ENCODE measurements around the gene LAMTOR2.
A peak's percentile ranks its signal among the peaks of the same experiment; 100 is the strongest.

LAMTOR2 gene

GRCh38 chr1:156076609-156077429 is 22.2 kb downstream of the LAMTOR2 start:
- no peak for DNase-seq

DNA sequence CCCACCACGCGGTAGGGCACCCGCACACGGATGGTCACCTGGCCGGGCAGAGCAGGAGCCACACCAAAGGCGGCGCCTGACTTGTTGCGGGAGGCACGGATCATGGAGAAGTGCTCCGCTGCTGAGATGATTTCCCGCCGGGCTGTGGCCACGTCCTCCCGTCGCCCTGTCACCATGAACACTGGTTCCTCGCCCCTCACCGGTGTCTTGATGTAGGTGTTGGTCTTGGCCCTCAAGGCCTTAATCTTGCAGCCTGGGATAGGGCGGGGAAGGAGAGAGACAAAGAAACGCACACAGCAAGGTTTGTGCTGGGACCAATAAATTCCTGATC is 22.8 kb downstream of the LAMTOR2 start:
- no peak for DNase-seq

- DNase-seq = no peak
Observed at GRCh38 chr1:156078728-156079127, 24.1 kb downstream of the LAMTOR2 start.

DNA sequence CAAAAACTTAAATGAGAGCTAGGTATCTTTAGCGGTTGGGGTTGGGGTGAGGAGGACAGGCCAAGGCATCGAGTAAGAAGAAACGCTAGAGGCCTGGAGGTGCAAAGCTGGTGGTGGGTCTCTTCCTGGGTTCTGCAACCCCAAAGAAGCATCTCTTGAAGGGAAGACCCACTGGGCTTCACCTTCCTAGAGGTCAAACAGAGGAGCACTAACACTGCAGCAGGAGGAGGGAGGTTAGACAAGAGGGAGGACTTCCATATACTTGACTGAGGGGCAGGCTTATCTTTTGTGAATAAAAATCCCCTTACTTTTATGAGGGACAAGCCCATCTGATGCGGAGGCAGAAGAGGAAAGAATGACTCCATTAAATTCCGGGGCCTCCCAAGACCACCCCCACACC is 25.2 kb downstream of the LAMTOR2 start:
- no peak for DNase-seq

- no peak for DNase-seq
Observed at GRCh38 chr1:156080241-156080862, 25.8 kb downstream of the LAMTOR2 start.

DNA sequence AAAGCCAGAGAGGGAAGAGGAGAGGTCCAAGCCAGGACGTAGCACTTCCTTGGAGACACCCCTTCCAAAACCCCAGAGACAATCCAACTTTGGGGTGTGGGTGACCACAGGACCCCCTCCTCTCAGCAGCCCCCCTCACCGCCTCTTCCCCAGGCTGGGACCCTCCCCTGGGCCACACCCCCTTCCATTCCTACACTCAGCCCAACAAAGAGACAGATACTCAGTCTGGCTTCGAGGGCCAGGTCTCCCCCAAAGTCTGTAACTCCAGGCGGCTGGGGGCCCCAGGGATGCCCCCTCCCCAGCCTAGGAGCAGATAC is 26.2 kb downstream of the LAMTOR2 start:
- no peak for DNase-seq

DNA sequence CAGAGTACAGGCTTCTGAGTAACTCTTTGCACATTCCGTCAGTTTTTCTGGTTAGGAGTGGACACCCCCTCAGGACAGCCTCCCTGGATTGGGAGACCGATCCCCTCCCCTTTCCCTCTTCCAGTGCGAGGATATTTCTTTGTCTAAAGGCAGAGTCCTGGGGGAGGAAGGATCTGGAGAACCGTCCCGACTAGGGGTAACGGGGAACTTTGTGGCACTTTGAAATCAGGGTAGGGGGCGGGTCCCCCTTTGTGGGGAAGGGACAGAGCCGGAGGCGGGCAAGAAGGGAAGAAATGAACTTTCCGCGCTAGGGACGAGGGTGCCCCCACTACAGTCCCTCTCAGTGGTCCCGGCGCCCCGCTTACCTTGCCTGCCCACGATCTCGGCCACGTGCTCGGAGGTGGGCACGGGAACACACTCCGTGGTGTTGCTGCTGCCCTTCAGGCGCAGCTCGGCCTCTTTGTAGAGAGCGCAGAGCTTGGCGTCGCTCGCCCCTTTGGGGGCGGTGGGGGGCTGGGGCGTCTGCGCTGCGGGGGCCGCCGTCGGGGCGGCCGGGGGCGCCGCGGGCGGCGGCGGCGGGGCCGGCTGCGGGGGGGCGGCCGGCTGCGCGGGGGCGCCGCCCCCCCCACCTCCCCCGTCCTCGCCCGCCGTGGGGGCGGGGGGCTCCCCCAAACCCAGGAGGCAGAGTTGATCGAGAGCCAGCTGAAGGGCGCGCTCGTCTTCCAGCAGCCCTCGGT is 26.8 kb downstream of the LAMTOR2 start:
- DNase-seq = peak; percentile 32

DNA sequence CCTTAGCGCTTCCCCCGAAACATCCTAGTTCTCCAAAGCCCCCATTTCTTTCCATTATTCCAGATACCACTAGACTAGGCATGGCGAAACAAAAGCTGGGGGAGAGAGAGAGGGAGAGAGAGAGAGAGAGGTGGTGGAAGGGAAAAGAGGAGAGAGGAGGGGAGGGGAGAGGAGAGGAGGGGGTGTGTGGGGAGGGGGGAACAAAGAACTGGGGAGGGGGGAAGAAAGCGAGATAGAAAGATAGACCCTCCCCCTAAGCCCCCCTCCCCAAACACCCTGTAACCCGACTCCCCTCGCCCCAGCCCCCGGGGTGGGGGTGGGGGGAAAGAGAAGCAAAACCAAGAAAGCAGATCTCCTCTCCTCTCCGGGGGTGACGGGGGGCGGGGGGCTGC is 27.3 kb downstream of the LAMTOR2 start:
- peak; percentile 58 for DNase-seq

DNA sequence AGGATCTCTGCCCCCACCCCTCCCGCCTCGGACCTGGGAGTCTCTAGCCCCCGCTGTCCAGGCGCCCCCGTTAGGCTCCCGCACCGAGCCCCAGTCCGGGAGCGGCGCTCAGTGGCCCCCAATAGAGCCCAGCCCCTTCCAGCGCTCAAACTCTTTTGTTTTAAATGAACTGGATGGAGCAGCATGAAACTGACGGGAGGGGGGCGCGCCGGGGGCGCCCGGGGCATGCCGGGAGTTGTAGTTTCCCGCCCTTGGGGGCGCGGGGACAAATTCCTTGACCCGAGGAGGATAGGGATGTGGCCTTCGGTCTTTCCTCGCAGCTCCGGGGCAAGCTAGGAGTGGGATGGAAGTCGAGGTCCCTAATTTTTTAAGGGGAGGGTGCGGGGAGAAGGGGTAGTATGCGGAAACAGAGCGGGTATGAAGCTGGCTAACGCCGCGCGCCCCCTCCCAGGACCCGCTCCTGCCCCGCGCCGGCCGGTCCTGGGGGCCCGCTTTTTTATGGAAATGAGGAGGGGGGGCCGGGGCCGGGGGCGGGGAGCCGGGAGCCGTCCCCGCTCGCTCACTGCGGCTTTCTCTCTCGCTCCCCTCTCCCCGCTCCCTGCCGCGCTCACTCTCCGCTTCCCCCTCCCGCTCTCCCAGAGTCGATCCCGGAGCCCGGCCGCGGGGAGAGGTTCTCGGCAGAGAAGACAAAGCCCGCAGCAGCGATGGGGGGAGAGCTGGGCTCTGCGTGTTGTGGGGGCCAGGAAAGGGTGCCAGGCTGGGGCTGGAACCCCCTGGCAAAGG is 27.9 kb downstream of the LAMTOR2 start, which contains the start of gene MEX3A:
TSS of gene MEX3A (minus strand) at position 157 of the 783 bp plus-strand sequence. CDS start 467 bp downstream, outside the sequence.
- DNase-seq = peak; percentile 89

DNA sequence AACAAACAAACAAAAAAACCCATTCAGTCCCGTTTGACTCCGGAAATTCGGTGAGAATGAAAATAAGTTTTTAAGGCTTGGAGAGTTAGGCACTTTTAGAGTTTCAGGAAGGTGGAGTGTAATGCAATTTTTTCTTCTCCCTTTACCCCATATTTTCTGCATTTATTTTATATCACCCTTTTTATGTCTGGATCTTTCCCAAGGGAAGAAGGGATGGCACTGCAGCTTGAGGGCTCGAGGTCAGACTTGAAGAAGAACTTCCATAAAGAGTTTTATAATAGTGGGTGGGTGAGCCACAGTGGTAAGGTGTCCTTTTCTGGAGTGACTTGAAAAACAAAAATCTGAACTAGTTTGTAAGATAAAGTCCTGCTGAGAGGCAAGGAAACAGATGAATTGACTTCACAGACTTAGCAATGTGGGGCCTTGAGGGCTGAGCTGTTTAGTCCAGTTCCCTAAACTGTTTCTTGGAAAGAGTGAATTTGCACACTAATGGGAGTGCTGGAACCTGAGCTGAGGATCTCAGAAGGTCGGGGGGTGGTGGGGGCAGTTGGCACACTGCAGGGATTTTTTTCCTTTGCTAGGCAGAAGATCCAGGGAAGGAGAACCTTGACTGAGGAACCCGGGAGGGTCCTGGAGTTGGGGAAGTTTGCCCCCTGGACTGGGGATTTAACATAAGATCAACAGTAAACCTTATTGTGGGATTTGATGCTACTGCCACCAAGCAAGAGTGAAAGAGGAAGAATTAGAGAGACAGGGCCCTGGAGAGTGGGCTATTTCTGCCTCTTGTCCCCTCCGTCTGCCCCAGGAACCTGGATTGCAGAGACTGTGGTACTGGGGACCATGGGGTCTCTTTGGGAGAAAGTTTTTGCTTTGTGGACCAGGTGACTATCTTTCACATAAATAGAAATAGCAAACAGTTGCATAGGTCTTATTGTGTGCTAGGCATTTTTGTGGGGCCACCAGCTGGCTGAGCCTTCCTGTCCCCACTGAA is 29.5 kb downstream of the LAMTOR2 start:
- DNase-seq = no peak

GRCh38 chr1:156086256-156086662 is 31.7 kb downstream of the LAMTOR2 start:
- DNase-seq = no peak

DNA sequence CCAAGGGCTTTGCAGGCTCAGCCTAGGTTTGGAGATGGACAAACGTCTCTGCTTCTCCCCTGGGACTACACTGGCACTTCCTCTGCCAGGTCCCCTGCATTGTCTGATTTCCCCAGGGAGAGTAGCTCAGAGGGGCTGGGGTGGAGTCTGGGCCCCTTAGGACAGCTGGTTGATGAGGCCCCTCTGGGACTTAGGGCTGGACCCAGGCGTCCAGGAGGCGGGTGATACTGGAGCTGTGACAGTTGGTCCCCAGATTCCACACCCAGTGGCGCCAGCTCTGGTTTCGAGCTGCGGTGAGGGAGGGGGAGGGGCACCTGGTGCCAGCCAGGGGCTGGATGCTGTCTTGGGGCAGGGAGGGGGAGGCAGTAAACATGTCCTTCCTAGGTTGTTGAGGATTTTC is 35.1 kb downstream of the LAMTOR2 start:
- DNase-seq = peak; percentile 27

DNA sequence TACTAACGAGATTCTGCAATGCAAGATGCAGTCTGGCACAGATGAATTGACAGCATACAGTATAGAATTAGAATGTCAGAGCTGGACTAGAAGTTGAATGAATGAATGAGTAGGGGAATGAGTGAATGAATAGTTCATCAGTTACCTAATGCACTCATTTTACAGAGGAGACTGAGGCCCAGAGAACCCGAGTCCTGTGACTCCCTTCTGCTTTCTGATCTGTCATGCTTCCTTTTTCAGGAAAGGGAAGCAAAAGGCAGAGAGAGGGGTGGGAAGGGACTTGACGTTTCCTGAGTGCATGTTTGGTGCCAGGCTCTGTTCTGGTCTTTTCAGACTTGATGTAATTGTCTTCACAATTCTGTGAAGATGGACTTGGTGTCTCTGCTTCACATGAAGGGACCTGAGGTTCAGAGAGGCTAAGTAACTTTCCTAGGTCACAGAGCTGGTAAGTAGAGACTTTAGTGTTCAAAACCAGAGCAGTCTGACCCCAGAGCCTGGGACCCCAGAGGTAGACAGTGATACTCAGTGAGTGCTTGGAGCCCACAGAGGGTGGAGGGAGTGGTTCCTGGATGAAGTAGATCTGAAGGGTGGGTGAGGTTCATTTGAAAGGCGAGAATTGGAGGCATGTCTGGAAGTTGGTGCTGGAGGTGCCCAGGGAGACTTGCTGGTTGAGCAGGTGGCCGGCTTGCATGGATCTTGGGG is 35.7 kb downstream of the LAMTOR2 start:
- no peak for DNase-seq

GRCh38 chr1:156090840-156091188 is 36.2 kb downstream of the LAMTOR2 start:
- peak; percentile 82 for DNase-seq

DNA sequence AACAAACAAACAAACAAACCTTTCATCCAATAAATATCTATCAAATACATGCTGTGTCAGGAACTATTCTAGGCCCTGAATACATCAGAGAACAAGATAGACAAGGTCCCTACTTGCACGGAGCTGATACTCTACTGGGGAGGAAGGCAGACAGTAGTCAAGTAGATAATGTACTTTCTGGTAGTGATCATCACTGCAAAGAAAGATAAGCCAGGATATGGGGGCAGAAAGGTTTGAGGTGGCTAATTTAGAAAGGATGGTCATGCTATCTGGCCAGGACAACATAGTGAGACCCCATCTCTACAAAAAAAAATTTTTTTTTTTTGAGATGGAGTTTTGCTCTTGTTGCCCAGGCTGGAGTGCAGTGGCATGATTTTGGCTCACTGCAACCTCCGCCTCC is 37.0 kb downstream of the LAMTOR2 start:
- no peak for DNase-seq

DNA sequence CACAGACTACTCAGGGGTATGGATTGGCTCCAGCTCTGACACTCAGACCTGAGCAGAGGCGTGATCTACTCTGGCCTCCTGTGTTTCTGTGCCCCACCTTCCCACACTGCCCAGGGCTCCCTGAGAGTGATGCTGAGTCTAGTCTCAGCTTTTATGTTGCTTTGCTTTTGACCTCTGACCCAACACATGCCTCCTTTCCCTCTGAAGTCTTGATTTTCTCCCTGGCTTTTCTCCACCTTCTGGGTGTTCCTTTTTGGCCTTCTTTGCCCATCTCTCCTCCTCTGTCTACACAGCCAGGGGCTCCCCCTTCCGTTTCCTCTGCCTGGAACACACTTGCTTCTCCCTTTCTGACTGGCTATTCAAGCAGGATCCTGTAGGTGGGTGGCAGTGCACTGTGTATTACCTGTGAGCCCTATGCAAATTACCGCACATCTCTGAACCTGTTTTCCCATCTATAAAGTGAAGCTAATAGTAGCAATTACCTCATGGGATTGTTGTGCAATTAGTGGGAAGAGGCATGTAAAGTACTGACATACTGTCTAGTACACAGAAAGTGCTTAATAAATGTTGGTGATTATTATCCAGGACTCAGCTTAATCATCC is 41.4 kb downstream of the LAMTOR2 start:
- peak; percentile 78 for DNase-seq

DNA sequence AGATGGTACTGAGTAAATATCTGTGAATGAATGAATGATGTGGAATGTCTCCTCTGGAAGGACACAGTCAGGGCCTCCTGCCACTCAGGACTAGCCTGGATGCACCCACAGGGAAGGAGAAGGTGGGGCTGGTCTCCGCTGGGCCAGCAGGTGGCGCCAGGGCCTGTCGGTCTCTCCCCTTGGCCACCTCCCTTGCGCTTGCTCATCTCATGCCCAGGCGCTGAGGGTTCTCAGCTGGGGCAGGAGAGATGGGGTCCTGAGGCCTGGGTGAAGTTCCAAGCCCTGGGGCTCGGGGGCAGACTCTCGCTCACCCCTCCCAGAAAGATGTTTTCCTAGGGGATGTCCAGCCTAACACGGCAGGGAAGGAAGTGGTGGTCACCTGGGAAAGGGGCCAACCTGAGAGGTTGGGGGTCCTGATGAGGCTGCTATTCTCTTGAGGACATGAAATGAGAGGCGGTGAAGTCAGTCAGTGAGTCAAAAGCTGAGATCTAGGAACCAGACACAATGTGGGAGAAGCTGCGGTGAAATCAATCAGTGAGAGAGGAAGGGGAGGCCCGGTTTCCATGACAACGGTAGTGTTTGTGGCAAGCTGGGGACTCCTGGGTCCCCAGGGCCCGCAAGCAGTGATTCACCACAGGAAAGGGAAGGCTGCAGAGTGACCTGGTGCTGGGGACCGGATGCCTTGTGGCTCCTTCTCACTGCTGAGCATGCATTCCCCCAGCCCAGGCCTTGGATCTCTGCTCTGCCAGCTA is 42.2 kb downstream of the LAMTOR2 start:
- peak; percentile 73 for DNase-seq

DNA sequence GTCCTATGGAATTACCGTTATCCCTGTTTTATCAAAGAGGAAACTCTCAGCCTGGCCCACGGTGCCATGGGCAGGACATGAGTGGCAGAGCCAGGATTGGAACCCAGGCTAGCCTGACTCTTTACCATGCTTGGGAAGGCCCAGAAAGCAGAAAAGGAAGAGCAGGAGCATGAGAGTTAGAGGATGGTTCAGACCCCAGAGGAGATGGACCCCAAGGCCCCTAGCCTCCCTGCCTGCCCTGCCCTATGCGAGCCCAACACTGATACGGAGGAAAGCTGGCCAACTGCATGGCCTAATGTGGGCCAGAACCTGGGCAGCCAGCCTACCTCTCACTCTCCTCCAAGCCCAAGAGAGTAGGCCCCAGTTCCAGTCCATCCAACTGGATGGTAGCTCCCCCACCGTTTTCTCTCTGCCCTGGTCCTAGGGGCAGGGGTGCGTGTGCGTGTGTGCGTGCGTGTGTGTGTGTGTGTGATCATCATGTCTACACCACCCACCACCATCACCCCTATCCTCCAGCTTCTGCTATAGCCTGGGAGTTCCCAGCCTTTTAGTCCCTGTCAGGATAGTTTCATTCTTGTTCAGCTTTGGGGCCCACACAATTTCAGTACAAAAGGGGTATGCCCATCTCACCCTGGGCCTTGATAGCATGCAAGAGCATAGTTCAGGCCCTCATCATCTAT is 43.1 kb downstream of the LAMTOR2 start:
- no peak for DNase-seq

GRCh38 chr1:156098784-156099183 is 44.2 kb downstream of the LAMTOR2 start:
- no peak for DNase-seq

DNA sequence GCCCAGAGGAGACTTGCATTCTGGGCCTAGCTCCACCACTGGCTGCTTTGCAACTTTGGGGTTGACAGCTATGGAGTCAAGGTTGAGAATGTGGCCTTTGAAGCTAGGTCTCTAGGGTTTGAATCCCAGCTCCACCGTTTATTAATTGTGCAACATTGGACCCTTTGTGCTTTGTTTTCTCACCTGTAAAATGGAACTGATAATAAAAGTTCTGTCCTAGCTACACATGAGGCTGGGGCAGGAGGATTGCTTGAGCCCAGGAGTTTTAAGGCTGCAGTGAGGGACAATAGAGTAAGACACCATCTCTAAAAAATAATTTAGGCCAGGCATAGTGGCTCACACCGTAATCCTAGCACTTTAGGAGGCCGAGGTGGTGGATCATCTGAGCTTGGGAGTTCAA is 44.7 kb downstream of the LAMTOR2 start:
- DNase-seq = no peak

All from NCI-H526 treated with DMSO at 0.1 percent for 48 hours (cell line).